IMR-90 (cell line): Measurements from ENCODE around the gene APP. TPM values are rescaled to one million over a fixed set of nuclear protein-coding genes. Genes with fewer than 3 reads are reported as not detected.

Experiments
- ATAC-seq: fragments of 200-7000 bp; cut with Tn5 transposase; 2 replicates; pipeline ENCODE4 v1.9.1; 2020; ENCODE audit warnings: low read depth, mild to moderate bottlenecking, moderate library complexity
- BruUV-seq: library from RNA; stranded (reverse); fragments of 400-500 nt; replicated peaks from 2 replicates; lab custom pipeline; 2021; lab: Mats Ljungman, UMichigan
- CTCF ChIA-PET: fragments of 300-600 bp; formaldehyde crosslinking; extraction: SDS; loops from one replicate; lab custom pipeline; 2021; ENCODE audit warnings: antibody characterized with exemption; lab: Yijun Ruan, JAX
- POLR2A ChIA-PET: fragments of 300-600 bp; sonication (Branson Sonifier 250); formaldehyde crosslinking; loops from one replicate; lab custom pipeline; 2022; ENCODE audit warnings: antibody characterized with exemption; ENCODE audit not compliant: unreplicated experiment; lab: Charles Lee
- DNase-seq: peaks from one replicate; pipeline ENCODE4 v3.0.0; 2013
- H2AFZ ChIP-seq: replicated peaks from 2 replicates; pipeline ENCODE3; 2013; ENCODE audit warnings: low read length, mild to moderate bottlenecking; ENCODE audit not compliant: poor library complexity
- H2AK5ac ChIP-seq: 2 replicates; pipeline ENCODE4 v1.6.1; 2013; ENCODE audit warnings: low read depth, low read length, inconsistent platforms
- H2AK9ac ChIP-seq: replicated peaks from 2 replicates; pipeline ENCODE3; 2013; ENCODE audit warnings: mild to moderate bottlenecking, low read depth, low read length, moderate library complexity; ENCODE audit not compliant: poor library complexity
- H2BK120ac ChIP-seq: 2 replicates; pipeline ENCODE4 v1.6.1; 2013; ENCODE audit warnings: low read depth, low read length, inconsistent platforms
- H2BK15ac ChIP-seq: 3 replicates; pipeline ENCODE4 v1.6.1; 2013; ENCODE audit warnings: low read depth, low read length, inconsistent platforms
- H2BK20ac ChIP-seq: 2 replicates; pipeline ENCODE4 v1.6.1; 2013; ENCODE audit warnings: low read depth, mild to moderate bottlenecking, inconsistent platforms, low read length, moderate library complexity
- H2BK5ac ChIP-seq: 2 replicates; pipeline ENCODE4 v1.6.1; 2013; ENCODE audit warnings: mild to moderate bottlenecking, low read depth, low read length, inconsistent platforms; ENCODE audit not compliant: poor library complexity, severe bottlenecking
- H3K14ac ChIP-seq: replicated peaks from 2 replicates; pipeline ENCODE4 v1.6.1; 2013; ENCODE audit warnings: low read depth, low read length, inconsistent platforms
- H3K18ac ChIP-seq: 2 replicates; pipeline ENCODE4 v1.6.1; 2013; ENCODE audit warnings: low read depth, low read length, control low read depth
- H3K23ac ChIP-seq: 2 replicates; pipeline ENCODE4 v1.6.1; 2013; ENCODE audit warnings: low read depth, low read length, inconsistent platforms
- H3K27ac ChIP-seq: 2 replicates; pipeline ENCODE4 v1.5.1; 2013; ENCODE audit warnings: mild to moderate bottlenecking, control low read depth, low read length; ENCODE audit not compliant: insufficient read depth
- H3K27me3 ChIP-seq: 2 replicates; pipeline ENCODE4 v1.6.1; 2013; ENCODE audit warnings: low read length; ENCODE audit not compliant: control insufficient read depth, insufficient read depth
- H3K36me3 ChIP-seq: 2 replicates; pipeline ENCODE4 v1.6.1; 2013; ENCODE audit warnings: low read length, mixed read lengths; ENCODE audit not compliant: control insufficient read depth, insufficient read depth
- H3K4ac ChIP-seq: 2 replicates; pipeline ENCODE4 v1.6.1; 2013; ENCODE audit warnings: low read depth, low read length, inconsistent platforms
- H3K4me1 ChIP-seq: 2 replicates; pipeline ENCODE4 v1.6.1; 2013; ENCODE audit warnings: low read length, mixed read lengths; ENCODE audit not compliant: control insufficient read depth, insufficient read depth
- H3K4me2 ChIP-seq: 2 replicates; pipeline ENCODE4 v1.6.1; 2013; ENCODE audit warnings: low read depth, mild to moderate bottlenecking, control low read depth, low read length, moderate library complexity
- H3K4me3 ChIP-seq: 2 replicates; pipeline ENCODE4 v1.5.1; 2013; ENCODE audit warnings: low read depth, mild to moderate bottlenecking, control low read depth, low read length, moderate library complexity; ENCODE audit not compliant: insufficient read depth
- H3K56ac ChIP-seq: 2 replicates; pipeline ENCODE4 v1.6.1; 2013; ENCODE audit warnings: low read length, inconsistent platforms; ENCODE audit not compliant: insufficient read depth; ENCODE audit errors: extremely low read depth
- H3K79me1 ChIP-seq, 2 experiments: 2 replicates each; pipeline ENCODE4 v1.6.1; 2013; ENCODE audit warnings: low read length in 2 of 2, inconsistent platforms in 1 of 2, low read depth in 1 of 2
- H3K9ac ChIP-seq: 2 replicates; pipeline ENCODE4 v1.6.1; 2013; ENCODE audit warnings: low read depth, low read length, control low read depth
- H3K9me1 ChIP-seq: 2 replicates; pipeline ENCODE4 v1.6.1; 2013; ENCODE audit warnings: low read length, inconsistent platforms; ENCODE audit not compliant: insufficient read depth
- H3K9me3 ChIP-seq: 2 replicates; pipeline ENCODE4 v1.6.1; 2013; ENCODE audit warnings: low read length; ENCODE audit not compliant: control insufficient read depth, insufficient read depth
- H4K20me1 ChIP-seq: 2 replicates; pipeline ENCODE4 v1.6.1; 2013; ENCODE audit warnings: low read length, inconsistent platforms; ENCODE audit not compliant: insufficient read depth
- H4K5ac ChIP-seq: 2 replicates; pipeline ENCODE4 v1.6.1; 2013; ENCODE audit warnings: mild to moderate bottlenecking, low read depth, low read length, control low read depth
- H4K8ac ChIP-seq, 2 experiments: 2 replicates each; pipeline ENCODE4 v1.6.1; 2013; ENCODE audit warnings: low read depth in 2 of 2, low read length in 2 of 2, control low read depth in 1 of 2, inconsistent platforms in 1 of 2
- H4K91ac ChIP-seq: 2 replicates; pipeline ENCODE4 v1.6.1; 2013; ENCODE audit warnings: low read depth, low read length, inconsistent platforms; ENCODE audit not compliant: insufficient read depth
- BHLHE40 ChIP-seq: fragments of 150-350 bp; IDR thresholded peaks from 2 replicates; pipeline ENCODE4 v1.6.1; 2016; ENCODE audit warnings: mild to moderate bottlenecking, low read depth, low read length
- CEBPB ChIP-seq: IDR thresholded peaks from 2 replicates; pipeline ENCODE4 v1.6.1; 2012; ENCODE audit warnings: low read depth, low read length, improper control_type of control experiment
- CHD1 ChIP-seq: IDR thresholded peaks from 2 replicates; pipeline ENCODE4 v1.6.1; 2012; ENCODE audit warnings: low read depth, low read length, improper control_type of control experiment
- CTCF ChIP-seq: conservative IDR thresholded peaks from 2 replicates; pipeline ENCODE4 v1.5.1; 2012; ENCODE audit warnings: mild to moderate bottlenecking, low read depth, low read length, improper control_type of control experiment
- ELK1 ChIP-seq: fragments of 150-350 bp; IDR thresholded peaks from 2 replicates; pipeline ENCODE4 v1.6.1; 2016; ENCODE audit warnings: low read depth, mild to moderate bottlenecking, low read length, moderate library complexity, borderline replicate concordance
- FOS ChIP-seq: fragments of 150-350 bp; IDR thresholded peaks from 2 replicates; pipeline ENCODE4 v1.6.1; 2016; ENCODE audit warnings: low read depth, low read length
- MAFK ChIP-seq: IDR thresholded peaks from 2 replicates; pipeline ENCODE4 v1.6.1; 2012; ENCODE audit warnings: low read depth, low read length, improper control_type of control experiment
- MAZ ChIP-seq: IDR thresholded peaks from 2 replicates; pipeline ENCODE4 v1.6.1; 2012; ENCODE audit warnings: low read depth, mild to moderate bottlenecking, low read length, improper control_type of control experiment, moderate library complexity, borderline replicate concordance
- MXI1 ChIP-seq: IDR thresholded peaks from 2 replicates; pipeline ENCODE4 v1.6.1; 2012; ENCODE audit warnings: low read depth, mild to moderate bottlenecking, low read length, moderate library complexity, borderline replicate concordance
- NFE2L2 ChIP-seq: fragments of 150-350 bp; IDR thresholded peaks from 2 replicates; pipeline ENCODE4 v1.6.1; 2016; ENCODE audit warnings: low read depth, mild to moderate bottlenecking, low read length
- POLR2A ChIP-seq: IDR thresholded peaks from 2 replicates; pipeline ENCODE4 v1.6.1; 2012; ENCODE audit warnings: mild to moderate bottlenecking, low read depth, low read length
- RAD21 ChIP-seq: IDR thresholded peaks from 2 replicates; pipeline ENCODE4 v1.6.1; 2012; ENCODE audit warnings: low read length, improper control_type of control experiment
- RCOR1 ChIP-seq: IDR thresholded peaks from 2 replicates; pipeline ENCODE4 v1.6.1; 2012; ENCODE audit warnings: mild to moderate bottlenecking, low read length, improper control_type of control experiment; ENCODE audit not compliant: insufficient replicate concordance
- RFX5 ChIP-seq: IDR thresholded peaks from 2 replicates; pipeline ENCODE4 v1.8.0; 2012; ENCODE audit warnings: low read depth, mild to moderate bottlenecking, low read length, moderate library complexity
- SMC3 ChIP-seq: fragments of 150-350 bp; IDR thresholded peaks from 2 replicates; pipeline ENCODE4 v1.6.1; 2016; ENCODE audit warnings: low read depth, mild to moderate bottlenecking, antibody characterized with exemption, low read length, moderate library complexity
- USF2 ChIP-seq: fragments of 150-350 bp; IDR thresholded peaks from 2 replicates; pipeline ENCODE4 v1.6.1; 2017; ENCODE audit warnings: mild to moderate bottlenecking, antibody characterized with exemption, low read length, low read depth
- WGBS, 2 experiments: methylation state at CpG; one replicate each; pipeline versions ENCODE4 v1.1.5 to v1.1.7; 2013; ENCODE audit warnings: missing lambda C conversion rate in 2 of 2; ENCODE audit not compliant: insufficient read length in 1 of 2; ENCODE audit errors: extremely low coverage in 2 of 2; 5-methylcytosine and 5-hydroxymethylcytosine counted together
- dilution Hi-C: fragments of 300-500 bp; cut with HindIII; formaldehyde crosslinking; loops from one replicate; pipeline ENCODE4 v1.14.3; 2018; ENCODE audit warnings: low sequenced_read_pairs; ENCODE audit not compliant: unreplicated experiment
- in situ Hi-C: fragments of 300-500 bp; cut with MboI; formaldehyde crosslinking; loops from 3 replicates; pipeline ENCODE4 v1.14.3; 2019; ENCODE audit warnings: low sequenced_read_pairs, inconsistent platforms, mixed read lengths
- intact Hi-C: fragments of 100-400 bp; cut with micrococcal nuclease; formaldehyde crosslinking; loops from 2 replicates; pipeline ENCODE4 v1.10.0; 2022
- polyA plus RNA-seq, 3 experiments: library from polyadenylated mRNA; depleted of rRNA; stranded (reverse); fragments of >200 nt; gene quantifications; 2 replicates each; pipeline ENCODE4 v1.2.3, GENCODE V29; 2012; ENCODE audit warnings: low replicate concordance in 1 of 3
- total RNA-seq: library from RNA; depleted of rRNA; stranded (reverse); fragments of >200 nt; gene quantifications from 2 replicates; pipeline ENCODE4 v1.2.3, GENCODE V29; 2012

APP gene
- total and polyA plus RNA-seq, 2 of the 4 experiments (the other 2 are of a cell fraction), result 191 to 530 TPM

- H3K23ac ChIP-seq, result no peak overlapping the region
- H4K5ac ChIP-seq, result no peak overlapping the region
- in situ Hi-C loops, result loop anchor here (5.0 kb wide), 1 partner anchor 255 kb away; the partner anchor contains the start of gene MRPL39
- H3K4me3 ChIP-seq, result no peak overlapping the region
- no peak overlapping the region for H2AK9ac ChIP-seq
- DNase-seq (peak; percentile 39), ATAC-seq (no peak)
- peaks cover 2% of the 10 kb centered on the region; the same call in 1 of the 2 replicates for H3K27me3 ChIP-seq
- H2AK5ac ChIP-seq, result no peak overlapping the region
- no peak overlapping the region for H3K14ac ChIP-seq
- ChIA-PET POLR2A (no interaction called here), CTCF (interaction anchor here (1.5 kb wide), 1 partner anchor 41 kb away, joined by 3 read pairs; no protein-coding TSS in a partner anchor)
- H2BK5ac ChIP-seq, result no peak overlapping the region
- H3K18ac ChIP-seq, result no peak overlapping the region
- no peak overlapping the region for H3K9ac ChIP-seq
- H3K9me3 ChIP-seq, result peaks cover 5% of the 10 kb centered on the region; the same call in 1 of the 2 replicates
- H2BK120ac ChIP-seq, result no peak overlapping the region
- no peaks in the 10 kb centered on the region for H3K4me1 ChIP-seq
- no peak overlapping the region for H3K56ac ChIP-seq
- no peak overlapping the region for H2AFZ ChIP-seq
- H3K36me3 ChIP-seq, result no peaks in the 10 kb centered on the region
- H2BK15ac ChIP-seq, result no peak overlapping the region
- H3K9me1 ChIP-seq, result no peaks in the 10 kb centered on the region
- no TSS peak for BruUV-seq
- H4K20me1 ChIP-seq, result no peaks in the 10 kb centered on the region
- no peak overlapping the region for H4K8ac ChIP-seq
- H3K4me2 ChIP-seq, result no peak overlapping the region
- H3K27ac ChIP-seq, result no peak overlapping the region
- intact Hi-C loops, result loop anchor here (5.0 kb wide), 1 partner anchor 255 kb away; the partner anchor contains the start of gene MRPL39
- no CpG with 5 or more reads among the region's 1 CpG for WGBS, 2 experiments
- H3K4ac ChIP-seq, result no peak overlapping the region
- no peak overlapping the region for H2BK20ac ChIP-seq
- no peaks in the 10 kb centered on the region for H3K79me1 ChIP-seq
- TF ChIP-seq RCOR1, result no peak
- TF ChIP-seq ELK1, result no peak
- no peak for TF ChIP-seq BHLHE40
- TF ChIP-seq MXI1, result no peak
- TF ChIP-seq FOS, result no peak
- no peak for TF ChIP-seq CHD1
- TF ChIP-seq MAFK, result no peak
- TF ChIP-seq SMC3, result peak; percentile 45
- TF ChIP-seq MAZ, result no peak
- no peak for TF ChIP-seq USF2
- peak; percentile 58 for TF ChIP-seq CTCF
- no peak for TF ChIP-seq NFE2L2
- TF ChIP-seq POLR2A, result no peak
- TF ChIP-seq RAD21, result peak; percentile 43
- no peak for TF ChIP-seq RFX5
- TF ChIP-seq CEBPB, result no peak
- dilution Hi-C loops, result no loop called here
- H4K91ac ChIP-seq, result no peak overlapping the region
These were observed 308.0 kb downstream of the APP start for GRCh38 chr21:25862596-25862995.
